ENCODE results near the gene CS. TPM values are rescaled to one million over a fixed set of nuclear protein-coding genes. Genes with fewer than 3 reads are reported as not detected.

The CS gene
- total RNA-seq, 4 donors from 2014 or later = 40.0 to 157 (median 72.8) TPM

GRCh38 chr12:56334490-56334793, 34.3 kb upstream of the CS start:
- Histone ChIP-seq H3K36me3 (no peaks in the 10 kb centered on the region), H3K27ac (peak overlapping the region; percentile 98), H3K4me3 (peak overlapping the region; percentile 68 to 86), H3K27me3 (no peaks in the 10 kb centered on the region), H3K9me3 (no peaks in the 10 kb centered on the region), H3K4me1 (no peaks in the 10 kb centered on the region)
- intact Hi-C loops (cut with DNase I; ENCODE audit: low total_unique reads) = no loop called here
- no peak for DNase-seq
- TF ChIP-seq POLR2A (IDR thresholded peaks at IDR 0.05) (no peak), CTCF (IDR thresholded peaks at IDR 0.05) (no peak)

DNA sequence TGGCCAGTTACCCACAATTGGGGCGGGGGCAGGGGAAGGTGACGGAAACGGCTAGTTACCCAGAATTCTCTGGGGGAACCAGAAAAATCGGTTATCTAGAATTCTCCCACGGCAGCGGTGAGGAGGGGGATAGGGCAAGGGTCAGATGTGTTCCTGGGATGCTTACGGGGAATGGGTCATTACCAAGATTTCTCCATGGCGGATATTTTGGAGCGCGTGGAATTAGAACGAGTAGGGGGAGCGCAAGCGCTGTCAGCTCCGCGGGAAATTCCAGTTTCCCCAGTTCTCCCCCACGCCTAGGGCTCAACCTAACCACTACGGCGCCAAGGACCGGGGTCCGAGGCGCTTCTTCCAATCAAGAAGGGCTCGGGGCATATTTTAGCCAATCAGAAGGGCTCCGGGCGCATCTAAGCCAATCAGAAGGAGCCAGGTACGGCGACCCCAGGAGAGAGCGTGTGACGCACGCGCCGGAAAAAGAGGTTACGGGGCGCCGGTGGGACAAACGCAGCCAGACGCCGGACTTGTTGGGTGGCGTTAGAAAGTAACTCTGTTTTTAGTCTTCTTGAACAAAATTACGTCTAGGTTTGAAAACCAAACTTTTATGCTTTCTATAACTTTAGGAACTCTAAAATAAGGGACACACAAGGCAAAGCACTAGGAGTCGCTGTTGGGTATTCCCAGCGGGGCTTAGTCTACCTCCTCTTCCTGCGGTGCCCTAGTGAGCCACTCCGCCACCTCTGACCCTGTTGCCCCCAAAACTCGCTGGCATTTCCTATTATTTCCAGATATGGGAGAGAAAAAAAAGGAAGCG, 33.8 kb upstream of the CS start, which contains the start of gene PAN2:
PAN2 (minus strand) TSS at position 322 of the 811 bp plus-strand sequence. CDS start 906 bp downstream, outside the sequence.
- Histone ChIP-seq H3K36me3 (no peaks in the 10 kb centered on the region), H3K27ac (peak within 1 kb of the TSS; percentile 98), H3K4me3 (peak within 1 kb of the TSS; percentile 68 to 86), H3K9me3 (no peaks in the 10 kb centered on the region), H3K27me3 (no peaks in the 10 kb centered on the region), H3K4me1 (no peaks in the 10 kb centered on the region)
- TF ChIP-seq POLR2A (IDR thresholded peaks at IDR 0.05) = peak; percentile 69 to 80
- TF ChIP-seq CTCF (IDR thresholded peaks at IDR 0.05) = peak; percentile 42 to 67 (median 53)
- DNase-seq = peak; percentile 94 to 96
- intact Hi-C loops (cut with DNase I; ENCODE audit: low total_unique reads) = no loop called here

DNA sequence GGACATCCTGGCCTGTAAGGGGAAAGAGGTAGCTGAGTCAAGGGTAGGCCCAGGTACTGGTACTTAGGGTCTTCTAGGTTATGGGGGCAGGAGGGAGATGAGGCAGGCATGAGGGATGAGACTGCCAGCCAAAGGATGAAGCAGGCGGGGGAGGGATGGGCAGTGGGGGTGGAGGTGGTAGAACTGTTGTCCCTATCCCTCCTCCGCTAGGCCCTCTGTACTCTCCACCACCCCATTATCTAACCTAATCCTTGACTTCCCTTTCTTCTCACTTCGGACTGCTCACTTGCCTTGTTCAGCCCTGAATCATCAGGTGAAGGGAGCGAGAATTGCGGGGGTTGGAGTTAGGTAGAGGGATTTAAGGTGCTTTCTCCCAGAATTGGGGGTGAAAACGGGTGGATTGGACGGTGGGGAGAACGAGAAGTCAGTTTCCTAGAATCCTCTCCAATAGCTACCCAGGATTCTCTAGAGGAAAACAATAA, 33.1 kb upstream of the CS start:
- Histone ChIP-seq H3K9me3 (no peaks in the 10 kb centered on the region), H3K4me3 (peak overlapping the region; percentile 68 to 86), H3K4me1 (no peaks in the 10 kb centered on the region), H3K27me3 (no peaks in the 10 kb centered on the region), H3K27ac (peak overlapping the region; percentile 98), H3K36me3 (no peaks in the 10 kb centered on the region)
- TF ChIP-seq POLR2A (IDR thresholded peaks at IDR 0.05) (no peak), CTCF (IDR thresholded peaks at IDR 0.05) (no peak)
- intact Hi-C loops (cut with DNase I; ENCODE audit: low total_unique reads) = no loop called here
- peak in 1 of 2 donors; percentile 21 for DNase-seq

GRCh38 chr12:56332512-56333196, 32.5 kb upstream of the CS start:
- H3K27ac ChIP-seq = peak overlapping the region; percentile 98
- no peaks in the 10 kb centered on the region for H3K36me3 ChIP-seq
- intact Hi-C loops (cut with DNase I; ENCODE audit: low total_unique reads) = no loop called here
- H3K9me3 ChIP-seq = no peaks in the 10 kb centered on the region
- H3K4me3 ChIP-seq = peak overlapping the region; percentile 68 to 86
- H3K4me1 ChIP-seq = no peaks in the 10 kb centered on the region
- H3K27me3 ChIP-seq = no peaks in the 10 kb centered on the region
- TF ChIP-seq POLR2A (IDR thresholded peaks at IDR 0.05) = no peak
- TF ChIP-seq CTCF (IDR thresholded peaks at IDR 0.05) = no peak
- DNase-seq = no peak

- H3K36me3 ChIP-seq = no peaks in the 10 kb centered on the region
- H3K4me3 ChIP-seq = no peak overlapping the region
- no peak for TF ChIP-seq CTCF (IDR thresholded peaks at IDR 0.05)
- TF ChIP-seq POLR2A (IDR thresholded peaks at IDR 0.05) = no peak
- no peaks in the 10 kb centered on the region for H3K27me3 ChIP-seq
- intact Hi-C loops (cut with DNase I; ENCODE audit: low total_unique reads) = no loop called here
- no peaks in the 10 kb centered on the region for H3K4me1 ChIP-seq
- no peak overlapping the region for H3K27ac ChIP-seq
- DNase-seq = no peak
- no peaks in the 10 kb centered on the region for H3K9me3 ChIP-seq
Observed at GRCh38 chr12:56330936-56331490, 30.9 kb upstream of the CS start.

Data from uterus (tissue), 4 donors.